ENCODE results near the gene IBA57. TPM values are rescaled to one million over a fixed set of nuclear protein-coding genes. Genes with fewer than 3 reads are reported as not detected.

Gene IBA57
- total RNA-seq, 4 donors from 2014 or later, result 3.7 to 11.8 (median 6.6) TPM

DNA sequence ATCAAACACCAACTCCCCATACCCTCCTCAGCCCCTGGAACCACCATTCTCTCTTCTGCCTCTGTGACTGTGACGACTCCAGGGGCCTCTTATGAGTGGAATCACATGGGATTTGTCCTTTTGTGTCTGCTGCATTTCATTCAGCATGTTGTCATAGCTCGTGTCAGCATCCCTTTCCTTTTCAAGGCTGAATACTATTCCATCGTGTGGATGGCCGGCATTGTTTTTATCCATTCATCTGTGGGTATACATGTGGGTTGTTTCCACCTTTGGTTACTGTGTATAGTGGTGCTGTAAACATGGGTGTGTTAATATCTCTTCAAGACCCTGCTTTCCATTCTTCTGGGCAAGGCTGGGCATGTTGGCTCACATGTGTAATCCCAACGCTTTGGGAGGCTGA is 25.2 kb downstream of the IBA57 start:
- Histone ChIP-seq H3K36me3 (no peaks in the 10 kb centered on the region), H3K4me1 (no peaks in the 10 kb centered on the region), H3K9me3 (peaks cover 0 to 7% (median 2%) of the 10 kb centered on the region in 4 donors), H3K4me3 (no peak overlapping the region), H3K27ac (replicated peaks in 1 of 4) (no peak overlapping the region), H3K27me3 (no peaks in the 10 kb centered on the region)
- DNase-seq (ENCODE audit: extremely low spot score), result no peak
- intact Hi-C loops (cut with DNase I), result no loop called here
- WGBS, result 92% methylated on average over 5 of the region's 5 CpGs
- TF ChIP-seq EP300 (IDR thresholded peaks at IDR 0.05) (no peak), POLR2A (IDR thresholded peaks at IDR 0.05; ENCODE audit: low read depth) (no peak), POLR2AphosphoS5 (IDR thresholded peaks at IDR 0.05) (no peak)
- TF ChIP-seq, protein P1, sequence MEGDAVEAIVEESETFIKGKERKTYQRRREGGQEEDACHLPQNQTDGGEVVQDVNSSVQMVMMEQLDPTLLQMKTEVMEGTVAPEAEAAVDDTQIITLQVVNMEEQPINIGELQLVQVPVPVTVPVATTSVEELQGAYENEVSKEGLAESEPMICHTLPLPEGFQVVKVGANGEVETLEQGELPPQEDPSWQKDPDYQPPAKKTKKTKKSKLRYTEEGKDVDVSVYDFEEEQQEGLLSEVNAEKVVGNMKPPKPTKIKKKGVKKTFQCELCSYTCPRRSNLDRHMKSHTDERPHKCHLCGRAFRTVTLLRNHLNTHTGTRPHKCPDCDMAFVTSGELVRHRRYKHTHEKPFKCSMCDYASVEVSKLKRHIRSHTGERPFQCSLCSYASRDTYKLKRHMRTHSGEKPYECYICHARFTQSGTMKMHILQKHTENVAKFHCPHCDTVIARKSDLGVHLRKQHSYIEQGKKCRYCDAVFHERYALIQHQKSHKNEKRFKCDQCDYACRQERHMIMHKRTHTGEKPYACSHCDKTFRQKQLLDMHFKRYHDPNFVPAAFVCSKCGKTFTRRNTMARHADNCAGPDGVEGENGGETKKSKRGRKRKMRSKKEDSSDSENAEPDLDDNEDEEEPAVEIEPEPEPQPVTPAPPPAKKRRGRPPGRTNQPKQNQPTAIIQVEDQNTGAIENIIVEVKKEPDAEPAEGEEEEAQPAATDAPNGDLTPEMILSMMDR (IDR thresholded peaks at IDR 0.05), result no peak

DNA sequence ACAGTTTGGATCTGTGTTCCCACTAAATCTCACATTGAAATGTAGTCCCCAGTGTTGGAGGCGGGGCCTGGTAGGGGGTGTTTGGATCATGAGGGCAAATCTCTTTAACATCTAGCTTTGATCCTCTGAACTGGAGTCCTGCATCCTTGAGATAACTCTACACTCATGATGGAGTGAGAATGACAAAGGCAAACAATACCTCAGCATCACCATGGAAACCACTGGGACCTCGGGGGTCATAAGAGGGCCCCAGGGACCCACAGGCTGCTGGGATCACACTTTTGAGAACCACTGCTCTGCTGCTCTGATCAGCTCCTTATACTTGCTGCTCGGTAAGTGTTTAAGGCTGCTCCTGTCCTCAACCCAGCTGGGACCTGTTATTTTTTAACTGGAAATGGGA is 28.8 kb downstream of the IBA57 start:
- H3K4me3 ChIP-seq, result no peak overlapping the region
- peaks cover 0 to 11% (median 8%) of the 10 kb centered on the region in 4 donors for H3K9me3 ChIP-seq
- no peaks in the 10 kb centered on the region for H3K4me1 ChIP-seq
- no peak for DNase-seq (ENCODE audit: extremely low spot score)
- intact Hi-C loops (cut with DNase I), result no loop called here
- 68% methylated on average over 3 of the region's 3 CpGs for WGBS
- no peak for TF ChIP-seq POLR2A (IDR thresholded peaks at IDR 0.05; ENCODE audit: low read depth)
- TF ChIP-seq POLR2AphosphoS5 (IDR thresholded peaks at IDR 0.05), result no peak
- TF ChIP-seq, protein P1 (IDR thresholded peaks at IDR 0.05), result no peak
- TF ChIP-seq EP300 (IDR thresholded peaks at IDR 0.05), result no peak
- H3K36me3 ChIP-seq, result peaks cover 0 to 9% (median 0%) of the 10 kb centered on the region in 4 donors
- no peak overlapping the region for H3K27ac ChIP-seq (replicated peaks in 1 of 4)
- H3K27me3 ChIP-seq, result no peaks in the 10 kb centered on the region

DNA sequence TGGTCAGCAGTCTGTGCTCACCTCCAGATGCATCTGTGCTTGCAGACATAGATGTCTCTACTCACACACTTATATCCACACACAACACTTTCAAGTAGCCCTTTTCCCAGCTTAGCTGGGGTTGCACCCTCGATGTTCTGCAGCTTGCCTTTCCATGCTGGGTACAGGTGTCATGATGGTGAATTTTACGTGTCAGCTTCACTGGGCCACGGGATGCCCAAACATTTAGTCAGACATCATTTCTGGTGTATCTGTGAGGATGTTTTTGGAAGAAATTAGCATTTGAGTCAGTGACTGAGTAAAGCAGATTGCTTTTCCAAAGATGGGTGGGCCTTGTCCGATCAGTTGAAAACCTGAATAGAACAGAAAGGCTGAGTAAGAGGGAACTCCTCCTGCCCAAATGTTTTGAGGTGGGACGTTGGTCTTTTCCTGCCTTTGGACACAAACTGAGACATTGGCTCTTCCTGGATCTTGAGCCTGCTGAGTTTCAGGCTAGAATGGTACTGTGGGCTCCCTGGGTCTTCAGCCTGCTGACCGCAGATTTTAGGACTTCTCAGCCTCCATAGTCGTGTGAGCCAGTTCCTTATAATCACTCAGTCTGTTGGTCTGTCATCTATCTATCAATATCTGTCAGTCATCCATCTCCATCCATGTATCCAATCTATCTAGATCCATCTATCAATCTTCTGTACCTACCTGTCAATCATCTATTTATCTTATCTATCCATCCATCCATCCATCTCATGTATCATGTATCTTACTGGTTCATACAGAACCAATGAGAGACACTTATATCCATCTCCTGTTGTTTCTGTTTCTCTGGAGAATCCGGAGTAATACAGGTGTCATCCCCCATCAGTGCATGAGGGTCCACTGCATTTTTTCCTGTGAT is 29.6 kb downstream of the IBA57 start:
- no peak overlapping the region for H3K27ac ChIP-seq (replicated peaks in 1 of 4)
- TF ChIP-seq POLR2AphosphoS5 (IDR thresholded peaks at IDR 0.05), result no peak
- TF ChIP-seq POLR2A (IDR thresholded peaks at IDR 0.05; ENCODE audit: low read depth), result no peak
- TF ChIP-seq EP300 (IDR thresholded peaks at IDR 0.05), result no peak
- TF ChIP-seq, protein P1 (IDR thresholded peaks at IDR 0.05), result no peak
- intact Hi-C loops (cut with DNase I), result no loop called here
- no peaks in the 10 kb centered on the region for H3K27me3 ChIP-seq
- WGBS, result 85% methylated on average over 8 of the region's 8 CpGs
- H3K4me1 ChIP-seq, result no peaks in the 10 kb centered on the region
- peaks cover 0 to 9% (median 0%) of the 10 kb centered on the region in 4 donors for H3K36me3 ChIP-seq
- H3K9me3 ChIP-seq, result peaks cover 0 to 17% (median 12%) of the 10 kb centered on the region in 4 donors
- no peak for DNase-seq (ENCODE audit: extremely low spot score)
- no peak overlapping the region for H3K4me3 ChIP-seq

DNA sequence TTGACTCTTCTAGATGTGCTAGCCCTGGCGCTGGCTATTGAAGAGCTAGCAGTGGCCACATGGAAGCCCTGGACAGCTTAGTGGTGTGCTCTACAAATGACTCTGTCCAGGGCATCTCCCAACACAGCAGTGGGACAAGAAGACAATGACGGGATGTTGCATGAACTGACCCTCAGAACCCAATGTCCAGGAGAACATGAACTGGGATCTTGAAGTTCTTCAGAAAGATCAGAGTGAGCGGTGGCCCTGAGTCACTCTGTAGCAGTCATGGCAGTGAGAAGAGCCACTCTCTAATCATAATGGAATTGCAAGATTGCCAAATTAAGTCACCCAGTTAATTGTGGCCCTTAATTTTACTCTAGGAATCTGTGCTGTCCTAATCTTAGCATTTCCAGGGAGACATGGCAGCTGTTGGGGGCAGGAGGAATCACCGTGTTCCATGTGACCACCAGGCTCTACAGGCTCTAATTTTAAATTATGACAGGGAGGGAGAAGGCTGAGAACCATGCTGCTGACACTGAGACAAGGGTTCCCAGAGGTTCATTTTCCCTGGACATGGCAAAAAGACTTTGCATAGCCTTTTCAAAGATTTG is 32.0 kb downstream of the IBA57 start:
- no peak for DNase-seq (ENCODE audit: extremely low spot score)
- no peaks in the 10 kb centered on the region for H3K27me3 ChIP-seq
- H3K4me3 ChIP-seq, result no peak overlapping the region
- peaks cover 0 to 9% (median 0%) of the 10 kb centered on the region in 4 donors for H3K36me3 ChIP-seq
- WGBS, result 90% methylated on average over 4 of the region's 4 CpGs
- H3K27ac ChIP-seq (replicated peaks in 1 of 4), result no peak overlapping the region
- intact Hi-C loops (cut with DNase I), result no loop called here
- TF ChIP-seq POLR2AphosphoS5 (IDR thresholded peaks at IDR 0.05), result no peak
- peaks cover 0 to 19% (median 12%) of the 10 kb centered on the region in 4 donors for H3K9me3 ChIP-seq
- no peaks in the 10 kb centered on the region for H3K4me1 ChIP-seq

DNA sequence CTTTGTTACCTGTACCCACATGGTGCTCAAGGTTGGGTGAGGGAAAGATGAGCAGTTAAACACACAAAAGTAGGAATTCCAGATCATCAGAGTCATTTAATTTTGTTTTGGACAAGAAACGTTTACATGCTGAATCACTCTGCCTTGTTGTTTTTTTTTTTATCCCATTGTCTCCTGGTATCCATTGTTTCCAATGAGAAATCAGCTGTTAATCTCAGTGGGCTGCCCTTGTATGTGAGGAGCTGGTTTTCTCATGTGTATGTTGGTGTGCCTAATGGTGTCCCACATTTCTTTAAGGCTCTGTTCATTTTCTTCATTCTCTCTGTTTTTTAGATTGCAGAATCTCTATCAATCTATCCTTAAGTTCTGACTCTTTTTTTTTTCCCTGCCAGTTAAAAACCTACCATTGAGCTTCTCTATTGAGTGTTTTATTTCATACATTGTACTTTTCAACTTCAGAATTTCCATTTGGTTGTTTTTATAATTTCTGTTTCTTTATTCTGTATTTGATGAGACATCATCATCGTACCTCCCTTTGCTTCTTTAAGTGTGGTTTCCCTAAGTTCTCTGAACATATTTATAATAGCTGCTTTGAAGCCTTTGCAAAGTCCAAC is 33.5 kb downstream of the IBA57 start:
- Histone ChIP-seq H3K9me3 (peaks cover 0 to 19% (median 12%) of the 10 kb centered on the region in 4 donors), H3K4me1 (no peaks in the 10 kb centered on the region), H3K27ac (replicated peaks in 1 of 4) (no peak overlapping the region), H3K36me3 (peaks cover 0 to 9% (median 0%) of the 10 kb centered on the region in 4 donors), H3K27me3 (no peaks in the 10 kb centered on the region), H3K4me3 (no peak overlapping the region)
- TF ChIP-seq POLR2A (IDR thresholded peaks at IDR 0.05; ENCODE audit: low read depth), result no peak
- TF ChIP-seq EP300 (IDR thresholded peaks at IDR 0.05), result no peak
- TF ChIP-seq, protein P1 (IDR thresholded peaks at IDR 0.05), result no peak
- TF ChIP-seq POLR2AphosphoS5 (IDR thresholded peaks at IDR 0.05), result no peak
- intact Hi-C loops (cut with DNase I), result no loop called here
- no peak for DNase-seq (ENCODE audit: extremely low spot score)
- 70% methylated on average over 2 of the region's 2 CpGs for WGBS

All from esophagus muscularis mucosa (tissue), 4 donors.